Embryonic facial prominence (tissue), 1 donor: ENCODE results near the gene FAM110A.
"Not testable (repeated sequence)": the region's sequence is repeated elsewhere in the genome, so short reads cannot be mapped to it uniquely, and the experiment has no call there.

ENCODE experiments used
- DNase-seq: peaks from one replicate; pipeline ENCODE4 v3.0.0-alpha.2; 2016; ENCODE audit errors: extremely low spot score

FAM110A gene

DNA sequence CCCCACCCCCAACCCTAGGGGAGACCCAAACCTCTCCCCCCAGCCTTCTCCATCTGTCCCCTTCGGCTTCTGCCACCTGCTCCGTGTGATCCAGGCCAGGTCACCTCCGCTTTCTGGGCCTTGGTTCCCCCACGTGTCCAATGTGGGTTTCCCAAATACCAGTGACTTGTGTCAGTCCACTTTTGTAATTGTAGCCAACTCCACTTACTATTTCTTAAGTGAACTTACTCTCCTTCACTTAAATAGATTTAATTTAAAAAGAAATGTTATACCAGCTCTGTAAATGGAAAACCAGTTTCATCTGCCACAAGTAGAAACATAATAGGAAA lies 10.0 kb upstream of the FAM110A start:
- DNase-seq = no peak

DNA sequence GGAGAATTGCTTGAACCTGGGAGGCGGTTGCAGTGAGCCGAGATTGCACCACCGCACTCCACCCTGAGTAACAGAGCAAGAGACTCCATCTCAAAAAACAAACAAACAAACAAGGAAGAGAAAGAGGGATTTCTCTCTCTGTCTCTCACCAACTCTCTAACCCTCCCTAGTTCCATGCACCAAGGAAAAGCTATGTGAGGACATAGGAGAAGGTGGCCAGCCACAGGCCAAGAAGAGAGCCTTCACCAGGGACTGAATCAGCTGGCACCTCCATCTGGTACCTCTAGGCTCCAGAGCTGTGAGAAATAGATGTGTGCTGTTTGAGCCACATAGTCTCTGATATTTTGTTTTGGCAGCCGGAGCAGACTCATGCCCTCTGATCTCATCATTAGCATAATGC lies 9.0 kb upstream of the FAM110A start:
- DNase-seq = no peak

DNA sequence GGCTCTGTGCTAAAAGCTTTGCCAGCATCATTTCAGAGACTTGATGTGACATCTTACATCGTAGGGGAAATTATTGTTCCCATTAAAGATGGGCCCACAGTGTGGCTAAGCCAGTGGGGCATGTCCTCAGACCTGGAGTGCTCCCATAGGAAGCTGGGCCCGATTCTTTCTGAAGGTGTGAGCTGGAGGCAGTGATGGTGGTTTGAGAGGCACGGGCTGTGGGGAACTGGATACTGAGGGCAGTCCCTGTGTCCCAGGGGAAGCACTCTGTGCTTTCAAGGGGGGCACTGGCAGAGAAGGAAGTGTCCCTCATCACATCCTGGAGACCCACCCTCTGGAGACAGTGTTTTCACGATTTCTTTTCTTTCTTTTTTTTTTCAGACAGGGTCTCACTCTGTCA lies 8.6 kb upstream of the FAM110A start:
- no peak for DNase-seq

DNA sequence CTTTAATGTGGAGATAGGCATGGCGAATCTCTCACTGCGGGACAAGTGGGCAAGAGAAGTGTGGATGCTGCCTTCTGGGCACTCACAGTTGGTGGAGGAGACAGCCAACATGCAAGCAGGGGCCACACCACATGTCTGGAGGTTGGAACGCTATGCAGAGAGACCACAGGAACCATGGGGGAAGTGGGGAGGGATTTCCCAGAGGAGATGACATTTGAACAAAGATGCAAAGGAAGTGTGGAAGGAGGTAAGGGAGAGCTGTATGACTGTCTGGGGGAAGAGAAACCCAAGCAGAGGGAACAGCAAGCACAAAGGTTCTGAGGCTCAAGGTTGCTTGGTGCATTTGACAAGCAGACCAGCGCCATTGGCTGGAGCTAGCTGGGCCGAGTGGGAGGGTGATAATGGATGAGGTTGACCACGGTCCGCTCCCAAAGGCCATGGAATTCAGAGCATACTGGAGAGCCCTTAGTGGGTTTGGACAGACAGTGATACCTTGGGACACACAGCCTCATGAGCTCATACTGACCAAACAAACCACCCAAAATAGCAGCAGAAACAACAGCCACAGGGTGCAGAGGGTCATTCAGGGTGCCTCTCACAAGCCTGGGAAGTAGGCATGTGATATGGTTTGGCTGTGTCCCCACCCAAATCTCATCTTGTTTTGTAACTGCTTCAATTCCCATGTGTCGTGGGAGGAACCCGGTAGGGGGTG lies 7.6 kb upstream of the FAM110A start:
- no peak for DNase-seq

DNA sequence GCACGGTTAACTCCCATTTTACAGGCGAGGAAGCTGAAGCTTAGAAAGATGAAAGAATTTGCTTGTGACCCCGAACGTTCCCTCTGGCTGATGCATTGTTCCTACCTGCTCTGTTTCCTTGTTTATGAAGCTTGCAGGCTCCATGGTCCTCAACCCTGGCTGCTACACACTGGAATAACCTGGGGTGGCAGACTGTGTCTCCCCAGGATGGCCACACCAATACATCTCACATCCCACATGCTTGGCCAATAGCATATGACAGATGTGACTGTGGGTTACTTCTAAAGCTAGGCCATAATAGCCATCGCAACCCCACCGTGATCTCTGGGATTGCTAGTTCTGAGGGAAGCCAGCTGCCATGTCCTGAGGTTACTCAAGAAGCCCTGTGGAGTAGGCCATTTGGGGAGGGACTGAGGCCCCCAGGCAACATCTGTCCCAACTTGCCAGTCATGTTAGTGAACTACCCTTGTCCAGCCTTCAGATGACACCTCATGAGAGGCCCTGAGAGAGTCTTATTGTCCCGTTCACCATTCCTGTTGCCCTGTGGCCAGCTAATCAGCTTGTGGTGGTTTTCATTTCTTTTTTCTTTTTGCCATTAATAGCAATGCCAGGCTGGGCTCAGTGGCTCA lies 6.7 kb upstream of the FAM110A start:
- DNase-seq = no peak

DNA sequence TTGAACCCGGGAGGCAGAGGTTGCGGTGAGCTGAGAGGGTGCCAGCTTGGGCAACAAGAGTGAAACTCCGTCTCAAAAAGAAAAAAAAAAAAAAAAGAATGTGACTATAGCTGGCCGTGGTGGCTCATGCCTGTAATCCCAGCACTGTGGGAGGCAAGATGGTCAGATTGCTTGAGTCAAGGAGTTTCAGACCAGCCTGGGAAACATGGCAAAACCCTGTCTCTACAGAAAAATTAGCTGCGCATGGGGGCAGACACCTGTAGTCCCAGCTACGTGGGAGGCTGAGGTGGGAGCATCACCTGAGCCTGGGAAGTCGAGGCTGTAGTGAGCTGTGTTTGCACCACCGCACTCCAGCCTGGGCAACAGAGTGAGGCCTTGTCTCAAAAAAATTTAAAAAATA lies 5.5 kb upstream of the FAM110A start:
- not testable (repeated sequence) for DNase-seq

DNA sequence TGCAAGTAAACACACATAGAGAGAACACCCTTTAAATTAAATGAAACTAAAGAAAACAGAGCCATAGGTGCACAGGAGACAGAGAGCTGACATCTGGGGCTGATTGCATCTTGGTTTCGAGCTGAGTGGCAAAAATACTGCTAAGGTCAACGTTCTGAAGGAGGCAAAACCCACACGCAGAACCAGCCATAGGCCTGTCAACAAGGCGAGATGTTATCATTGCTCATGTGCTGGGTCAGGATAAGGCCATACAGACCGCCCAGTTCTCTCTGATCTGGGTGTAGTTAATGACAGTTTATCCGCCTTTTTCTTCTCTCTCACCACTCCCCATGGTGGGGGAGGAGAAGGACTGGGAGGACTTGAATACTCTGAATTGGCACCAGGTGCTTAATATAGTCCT lies 4.5 kb upstream of the FAM110A start:
- no peak for DNase-seq

DNA sequence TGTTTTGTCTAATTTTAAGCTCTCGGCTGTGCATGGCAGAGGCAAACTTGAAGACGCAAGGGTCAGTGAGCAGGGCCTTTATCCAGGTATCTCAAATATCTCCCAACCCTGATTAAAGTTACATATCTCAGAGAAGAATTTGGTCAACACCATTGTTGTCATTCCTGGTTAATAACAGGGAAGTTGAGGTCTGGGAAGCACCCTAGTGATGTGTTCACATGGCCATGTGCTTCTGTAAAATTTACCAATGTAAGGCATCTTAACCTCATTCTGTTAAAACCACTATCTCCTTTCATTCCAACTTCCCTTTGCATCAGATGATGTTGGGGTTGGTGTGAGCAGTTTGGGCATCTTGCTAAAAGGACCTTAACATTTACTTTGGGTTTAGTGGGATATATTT lies 4.0 kb upstream of the FAM110A start:
- no peak for DNase-seq

DNA sequence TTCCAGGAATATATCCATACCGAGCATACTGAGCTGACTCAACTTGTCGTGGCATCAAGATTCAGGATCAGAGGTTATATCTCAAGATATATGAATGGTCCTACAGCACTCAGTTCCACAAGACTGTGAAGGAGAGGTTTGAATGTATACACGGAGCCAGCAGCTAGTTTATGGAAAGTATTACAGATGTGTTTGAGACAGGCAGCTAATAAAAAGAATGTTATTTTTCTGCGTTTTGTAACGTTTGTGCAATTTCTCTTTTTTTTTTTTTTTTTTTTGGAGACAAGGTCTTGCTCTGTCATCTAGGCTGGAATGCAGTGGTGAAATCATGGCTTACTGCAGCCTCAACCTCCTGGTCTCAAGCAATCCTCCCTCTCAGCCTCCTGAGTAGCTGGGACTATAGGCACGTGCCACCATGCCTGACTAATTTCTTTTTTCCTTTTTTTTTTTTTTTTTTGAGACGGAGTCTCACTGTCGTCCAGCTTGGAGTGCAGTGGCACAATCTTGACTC lies 3.4 kb upstream of the FAM110A start:
- no peak for DNase-seq

DNA sequence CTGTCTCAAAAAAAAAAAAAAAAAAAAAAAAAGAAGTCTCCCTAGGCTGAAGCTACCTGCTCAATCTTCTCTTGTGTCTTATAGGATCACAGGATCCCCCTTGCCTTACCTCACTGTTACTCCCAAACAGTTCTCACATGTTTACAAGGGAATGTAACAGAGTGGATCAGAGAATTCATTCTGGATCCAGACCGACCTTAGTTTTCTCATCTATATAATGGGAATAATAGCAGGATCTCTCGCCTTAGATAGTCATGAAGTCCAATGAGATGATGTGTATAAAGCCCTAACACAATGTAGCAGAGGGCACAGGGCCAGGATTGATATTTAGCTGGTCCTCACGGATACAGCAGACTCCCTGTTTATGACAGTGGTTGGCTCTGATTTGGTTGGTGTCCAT lies 2.3 kb upstream of the FAM110A start:
- no peak for DNase-seq

DNA sequence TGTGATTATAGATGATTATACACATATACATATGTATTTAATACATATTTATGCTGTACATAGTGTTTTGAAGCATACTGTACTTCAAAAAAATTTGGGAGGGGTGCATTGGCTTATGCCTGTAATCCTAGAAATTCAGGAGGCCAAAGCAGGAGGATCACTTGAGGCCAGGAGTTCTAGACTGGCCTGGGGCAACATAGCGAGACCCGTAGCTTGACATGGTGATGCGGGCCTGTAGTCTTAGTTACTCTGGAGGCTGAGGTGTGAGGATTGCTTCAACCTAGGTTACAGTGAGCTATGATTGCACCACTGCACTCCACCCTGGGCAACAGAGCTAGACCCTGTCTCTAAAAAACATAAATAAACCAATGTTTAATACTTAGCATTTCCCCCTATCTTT lies 1.6 kb upstream of the FAM110A start:
- no peak for DNase-seq

DNA sequence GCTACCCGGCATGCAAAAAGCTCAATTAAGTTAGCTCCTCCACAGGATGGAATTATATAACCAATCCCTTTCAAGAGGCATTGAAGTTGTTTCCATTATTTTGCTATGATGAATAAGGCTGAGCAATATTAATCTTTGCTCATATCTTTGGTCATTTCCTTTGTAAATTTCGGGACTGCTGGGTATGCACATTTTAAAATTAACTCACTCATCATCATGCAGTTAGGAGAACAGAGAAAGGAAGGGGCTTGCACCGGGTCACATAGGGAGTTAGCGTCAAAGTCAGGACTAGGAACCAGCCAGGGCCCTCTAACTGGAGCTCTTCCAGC lies 430 bp upstream of the FAM110A start:
- no peak for DNase-seq

DNA sequence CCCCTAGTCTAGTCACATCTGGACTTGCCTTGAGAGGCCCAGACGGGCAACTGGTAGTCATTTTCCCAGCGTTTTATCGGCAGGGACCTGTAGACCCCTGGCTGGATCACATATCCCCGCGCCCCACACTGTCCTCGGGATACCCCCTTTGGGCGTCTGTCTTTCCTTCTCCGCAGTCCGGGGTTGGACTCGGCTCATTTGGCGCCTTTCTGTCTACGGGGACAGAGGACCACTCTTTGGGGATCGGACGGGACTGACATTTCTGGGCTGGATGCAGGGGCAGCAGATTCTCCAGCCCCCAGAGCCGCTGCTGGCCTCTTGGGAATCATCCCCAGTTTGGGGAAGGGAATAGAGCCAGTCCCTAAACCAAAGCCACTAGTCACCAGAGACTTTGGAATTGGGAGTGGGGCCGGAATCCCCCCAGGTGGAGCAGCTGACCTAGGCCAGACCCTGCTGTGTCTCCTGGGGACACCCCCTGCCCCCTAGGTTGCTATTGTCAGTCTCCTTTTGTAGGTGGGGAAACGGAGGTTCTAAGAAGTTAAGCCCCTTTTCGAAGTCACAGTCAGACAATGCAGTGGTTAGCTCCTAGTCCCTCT lies 734 bp downstream of the FAM110A start:
- no peak for DNase-seq

DNA sequence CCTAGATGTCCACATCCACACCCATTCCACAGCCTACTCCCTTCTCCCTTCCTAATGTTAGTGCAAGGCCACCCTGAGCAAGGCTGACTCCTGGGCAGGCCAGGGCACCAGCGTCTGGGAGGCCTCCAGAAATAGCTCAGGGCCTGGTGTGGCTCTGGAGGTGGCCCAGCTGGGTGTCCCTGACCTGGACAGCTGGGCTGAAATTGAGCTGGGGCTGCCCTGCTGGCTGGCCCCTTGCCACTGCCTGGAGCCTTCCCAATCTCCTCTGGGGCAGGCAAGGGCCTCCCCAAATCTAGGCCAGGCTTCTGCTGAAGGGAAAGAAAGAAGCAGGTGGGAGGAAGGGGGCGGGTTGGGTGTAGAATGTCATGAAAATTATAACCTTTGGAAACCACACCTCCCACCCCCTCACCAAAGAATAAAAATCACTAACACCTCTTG lies 2.1 kb downstream of the FAM110A start:
- DNase-seq = no peak

DNA sequence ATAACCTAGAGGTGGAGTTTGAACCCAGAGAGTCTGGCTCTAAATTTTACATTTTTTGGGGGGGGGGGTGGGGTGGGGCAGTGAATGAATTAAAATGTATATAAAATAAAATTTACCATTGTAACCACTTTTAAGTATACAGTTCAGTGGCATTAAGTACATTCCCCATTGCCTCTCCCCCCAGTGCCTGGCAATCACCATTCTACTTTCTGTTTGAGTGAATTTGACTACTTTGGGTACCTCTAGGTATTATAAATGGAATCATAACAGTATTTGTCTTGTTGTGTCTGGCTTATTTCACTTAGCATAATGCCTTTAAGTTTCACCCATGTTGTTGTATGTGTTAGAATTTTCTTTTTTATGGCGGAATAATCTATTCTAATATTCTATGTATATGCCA lies 2.7 kb downstream of the FAM110A start:
- no peak for DNase-seq

DNA sequence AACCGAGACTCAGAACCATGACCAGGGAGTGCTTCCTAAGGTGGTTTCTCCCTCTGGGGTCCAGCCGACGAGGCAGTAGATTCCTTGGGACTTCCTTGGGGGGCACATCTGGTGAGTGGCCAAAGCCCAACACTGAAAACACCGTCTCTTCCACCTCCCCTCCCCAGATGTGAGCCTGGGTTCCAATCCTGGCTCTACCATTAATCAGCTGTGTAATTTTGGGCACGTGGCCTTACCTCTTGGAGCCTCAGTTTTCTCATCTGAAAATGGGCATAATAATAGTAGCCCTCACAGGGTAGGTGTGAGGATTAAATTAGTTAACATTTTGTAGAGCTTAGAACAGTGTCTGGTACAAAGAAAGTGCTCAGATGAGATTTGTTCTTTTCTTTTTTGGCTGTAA lies 5.5 kb downstream of the FAM110A start:
- no peak for DNase-seq

DNA sequence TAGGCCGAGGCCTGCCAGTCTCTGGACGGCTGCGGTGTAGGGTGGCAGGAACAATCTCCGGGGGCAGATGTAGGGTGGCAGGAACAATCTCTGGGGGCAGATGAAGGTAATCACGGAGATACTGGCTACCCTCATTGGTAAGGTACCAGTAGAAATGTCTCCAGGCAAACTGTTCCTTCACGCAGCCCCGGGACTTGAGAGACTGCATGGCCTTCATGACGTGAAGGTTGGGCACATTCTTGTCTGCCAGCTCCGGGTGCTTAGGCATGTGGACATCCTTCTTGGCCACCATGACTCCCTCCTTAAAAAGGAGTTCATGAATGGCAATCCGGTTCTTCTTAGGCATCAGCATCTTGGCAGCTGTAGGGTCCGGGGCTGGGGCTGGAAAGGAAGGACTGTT lies 6.1 kb downstream of the FAM110A start:
- no peak for DNase-seq

DNA sequence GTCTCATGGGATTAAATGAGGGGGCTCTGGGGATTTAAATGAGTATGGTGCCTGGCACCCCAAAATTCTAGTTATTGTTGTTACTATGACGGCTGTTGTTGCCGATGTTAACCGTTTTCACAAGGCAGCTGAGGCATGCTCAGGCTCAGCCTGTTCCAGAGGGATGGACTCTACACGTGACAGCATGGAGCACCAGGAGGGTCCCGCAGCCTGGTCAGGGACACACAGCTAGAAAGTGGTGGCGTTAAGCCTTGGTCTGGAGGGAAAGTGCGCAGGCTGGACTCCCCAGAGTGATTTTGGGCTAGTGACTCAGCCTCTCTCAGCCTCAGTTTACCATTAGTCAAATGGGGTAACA lies 7.0 kb downstream of the FAM110A start:
- no peak for DNase-seq

DNA sequence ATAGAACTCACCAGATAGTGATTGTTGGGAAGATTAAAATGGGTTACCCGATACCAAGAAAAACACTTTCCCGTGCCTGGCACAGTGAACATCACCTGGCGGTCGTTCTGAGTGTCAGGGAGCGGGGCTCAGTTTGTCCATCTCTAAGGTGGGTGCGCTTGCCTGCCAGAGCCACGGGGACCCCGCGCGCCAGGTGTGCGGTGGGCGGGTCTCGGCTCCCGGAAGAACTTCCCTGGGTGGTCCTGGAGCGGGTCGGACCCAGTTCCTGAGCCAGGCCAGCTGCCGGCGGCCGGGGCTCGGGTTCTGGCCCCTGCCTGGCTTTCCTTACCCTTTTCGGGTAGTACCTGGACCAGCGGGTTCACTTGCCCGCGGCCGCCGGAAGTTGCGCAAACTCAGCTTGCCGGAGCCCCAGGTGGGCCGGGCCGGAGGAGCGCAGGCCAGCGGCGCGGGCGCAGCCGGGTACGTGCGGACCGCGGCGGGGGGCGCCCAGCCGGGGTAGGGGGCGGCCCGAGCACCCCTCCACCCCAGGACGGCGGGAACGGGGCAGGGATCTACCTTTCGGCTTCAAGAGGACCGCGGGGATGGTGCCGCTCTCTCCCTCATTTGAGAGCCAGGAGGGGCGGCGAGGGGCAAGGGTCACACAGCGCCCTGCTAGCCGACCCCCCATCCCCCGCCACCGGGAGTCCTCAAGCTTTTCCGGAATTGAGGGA lies 7.5 kb downstream of the FAM110A start:
- no peak for DNase-seq

DNA sequence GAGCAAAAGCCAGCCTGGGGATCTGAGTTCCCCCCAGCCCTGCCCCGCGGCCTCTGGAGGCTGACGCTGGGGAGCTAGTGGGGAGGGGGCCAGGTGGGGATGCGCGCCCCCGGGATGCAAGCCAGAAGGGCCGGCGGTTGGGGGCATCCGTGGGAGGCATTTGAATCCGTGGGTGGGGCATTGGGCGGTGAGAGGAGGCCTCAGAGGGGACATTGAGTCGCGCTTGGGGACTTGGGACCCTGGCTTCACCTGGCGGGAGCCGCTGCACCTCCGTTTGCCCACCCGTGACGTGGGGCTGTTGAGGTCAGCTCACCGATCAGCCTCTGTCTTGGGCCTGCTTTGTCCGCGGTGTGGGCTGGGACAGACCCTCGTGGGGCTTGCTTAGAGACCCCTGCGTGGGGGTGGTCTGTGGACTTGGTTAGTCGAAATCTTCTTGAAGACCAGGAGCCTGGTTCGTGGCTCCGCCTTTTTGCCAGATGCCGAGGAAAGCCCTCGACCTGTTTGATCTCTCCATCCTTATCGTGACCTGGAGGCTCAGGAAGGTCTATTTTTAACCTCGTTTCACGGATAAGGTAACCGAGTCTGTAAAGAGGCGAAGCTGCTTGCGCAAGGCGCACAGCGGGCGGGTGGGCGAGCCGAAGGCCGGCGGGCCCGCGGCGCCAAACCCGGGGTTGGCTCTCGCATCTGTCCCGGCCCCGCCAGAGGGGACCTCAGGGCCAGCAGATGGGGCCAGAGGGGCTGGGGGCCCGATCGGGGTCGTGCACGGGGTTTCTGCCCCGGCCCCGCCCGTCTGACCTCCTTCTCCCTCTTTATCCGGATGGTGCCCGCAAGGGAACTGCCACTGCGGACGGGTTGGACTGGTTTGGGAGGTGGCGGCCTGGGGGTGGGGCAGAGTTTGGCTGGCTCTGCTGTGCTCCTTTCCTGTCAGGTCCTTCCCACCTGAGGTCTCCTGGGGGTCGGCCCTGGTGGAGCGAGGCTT lies 8.3 kb downstream of the FAM110A start:
- no peak for DNase-seq

DNA sequence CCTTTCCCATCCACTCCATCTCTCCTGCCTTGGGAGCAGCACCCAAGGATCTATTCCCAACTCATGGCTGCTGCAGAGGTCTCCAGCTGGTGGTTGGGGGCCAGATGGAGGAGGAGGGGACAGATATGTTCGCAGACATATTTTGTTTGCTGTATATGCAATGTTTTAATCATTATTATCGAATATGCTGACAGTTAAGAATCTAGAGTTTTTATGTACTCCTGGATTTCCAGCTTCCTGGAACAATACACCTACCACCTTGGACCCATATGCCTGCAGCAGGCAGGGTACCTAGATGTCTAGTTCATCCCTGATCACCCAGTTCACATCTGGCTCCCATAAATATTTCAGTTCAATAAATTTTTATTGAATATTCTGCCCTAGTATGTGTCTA lies 9.0 kb downstream of the FAM110A start:
- DNase-seq = no peak

DNA sequence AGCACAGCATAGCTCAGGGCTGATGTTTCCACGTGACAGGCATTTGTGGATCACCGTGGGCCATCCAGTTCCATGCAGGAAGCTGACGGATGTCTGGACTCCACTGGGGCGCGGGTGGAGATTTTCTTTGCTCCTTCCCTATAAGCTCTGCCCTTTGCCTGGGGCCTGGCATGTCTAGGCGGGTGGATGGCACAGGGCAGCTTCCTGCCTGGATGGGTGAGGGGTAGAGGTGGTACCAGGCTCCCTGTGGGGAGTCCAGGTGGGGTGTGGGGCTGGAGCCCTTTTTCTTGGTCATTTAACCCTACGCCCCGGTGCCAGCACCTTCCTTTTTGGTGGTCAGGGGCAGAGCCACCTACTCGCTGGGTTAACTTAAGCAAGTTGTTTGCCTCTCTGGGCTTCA lies 10.4 kb downstream of the FAM110A start:
- DNase-seq = no peak
